ENCODE measurements around the gene SUCLA2. TPM values are rescaled to one million over a fixed set of nuclear protein-coding genes. Genes with fewer than 3 reads are reported as not detected.

SUCLA2 gene
- total RNA-seq, 1 donor from 2014 or later, result 51.9 TPM

DNA sequence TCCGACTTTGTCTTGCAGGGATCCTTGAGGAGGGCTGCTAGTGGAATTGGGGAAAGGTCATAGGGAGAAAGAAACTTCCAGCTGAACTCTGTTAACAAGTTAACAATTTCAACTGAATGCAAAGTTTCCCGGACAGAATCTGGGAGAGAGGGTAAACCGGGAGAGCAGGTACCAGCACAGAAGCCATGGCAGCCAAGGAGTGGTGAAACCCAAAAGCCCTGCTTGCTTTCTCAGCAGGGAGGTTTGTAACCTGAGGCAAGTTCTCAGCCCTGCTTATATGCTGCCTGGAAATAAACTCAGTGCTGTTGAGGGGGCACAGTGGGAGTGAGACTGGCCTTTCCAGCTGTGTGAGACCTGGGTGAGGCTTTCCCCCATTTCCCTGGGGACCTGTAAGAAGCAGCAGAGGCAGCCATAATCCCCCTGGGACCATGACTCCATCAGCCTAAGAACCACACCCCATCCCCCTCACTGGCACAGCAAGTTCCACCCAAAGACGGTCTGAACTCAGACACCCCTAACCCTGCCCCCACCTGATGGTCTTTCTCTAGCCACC, 84.0 kb downstream of the SUCLA2 start:
- H3K27me3 Mint-ChIP-seq, result no peaks in the 10 kb centered on the region
- no peak for DNase-seq (ENCODE audit: extremely low spot score, unreplicated experiment)
- H3K4me3 Mint-ChIP-seq, result no peak overlapping the region
- TF ChIP-seq, protein P1, sequence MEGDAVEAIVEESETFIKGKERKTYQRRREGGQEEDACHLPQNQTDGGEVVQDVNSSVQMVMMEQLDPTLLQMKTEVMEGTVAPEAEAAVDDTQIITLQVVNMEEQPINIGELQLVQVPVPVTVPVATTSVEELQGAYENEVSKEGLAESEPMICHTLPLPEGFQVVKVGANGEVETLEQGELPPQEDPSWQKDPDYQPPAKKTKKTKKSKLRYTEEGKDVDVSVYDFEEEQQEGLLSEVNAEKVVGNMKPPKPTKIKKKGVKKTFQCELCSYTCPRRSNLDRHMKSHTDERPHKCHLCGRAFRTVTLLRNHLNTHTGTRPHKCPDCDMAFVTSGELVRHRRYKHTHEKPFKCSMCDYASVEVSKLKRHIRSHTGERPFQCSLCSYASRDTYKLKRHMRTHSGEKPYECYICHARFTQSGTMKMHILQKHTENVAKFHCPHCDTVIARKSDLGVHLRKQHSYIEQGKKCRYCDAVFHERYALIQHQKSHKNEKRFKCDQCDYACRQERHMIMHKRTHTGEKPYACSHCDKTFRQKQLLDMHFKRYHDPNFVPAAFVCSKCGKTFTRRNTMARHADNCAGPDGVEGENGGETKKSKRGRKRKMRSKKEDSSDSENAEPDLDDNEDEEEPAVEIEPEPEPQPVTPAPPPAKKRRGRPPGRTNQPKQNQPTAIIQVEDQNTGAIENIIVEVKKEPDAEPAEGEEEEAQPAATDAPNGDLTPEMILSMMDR (conservative IDR thresholded peaks at IDR 0.05), result no peak
- H3K4me1 Mint-ChIP-seq (ENCODE audit: unreplicated experiment), result no peaks in the 10 kb centered on the region
- H3K9me3 Mint-ChIP-seq, result peaks cover 13% of the 10 kb centered on the region
- H3K36me3 Mint-ChIP-seq, result no peaks in the 10 kb centered on the region
- H3K27ac Mint-ChIP-seq, result no peak overlapping the region

DNA sequence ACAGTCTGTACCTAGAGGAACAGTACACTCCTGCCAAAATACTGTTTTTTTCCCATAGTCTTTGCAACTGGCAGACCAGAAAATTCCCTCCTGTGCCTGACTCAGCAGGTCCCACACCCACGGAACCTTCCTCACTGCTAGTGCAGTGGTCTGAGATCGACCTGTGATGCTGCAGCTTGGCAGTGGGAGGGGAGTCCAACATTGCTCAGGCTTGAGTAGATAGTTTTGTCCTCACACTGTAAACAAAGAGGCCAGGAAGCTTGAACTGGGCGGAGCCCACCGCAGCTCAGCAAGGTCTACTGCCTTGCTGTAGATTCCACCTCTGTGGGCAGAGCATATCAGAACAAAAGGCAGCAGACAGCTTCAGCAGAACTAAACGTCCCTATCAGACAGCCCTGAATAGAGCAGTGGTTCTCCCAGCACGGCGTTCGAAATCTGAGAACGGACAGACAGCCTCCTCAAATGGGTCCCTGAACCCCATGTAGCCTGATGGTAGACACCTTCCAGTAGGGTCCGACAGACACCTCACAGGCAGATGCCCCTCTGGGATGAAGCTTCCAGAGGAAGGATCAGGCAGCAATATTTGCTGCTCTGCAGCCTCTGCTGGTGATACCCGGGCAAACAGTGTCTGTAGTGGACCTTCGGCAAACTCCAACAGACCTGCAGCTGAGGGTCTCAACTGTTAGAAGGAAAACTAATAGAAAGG, 92.7 kb downstream of the SUCLA2 start:
- no peaks in the 10 kb centered on the region for H3K36me3 Mint-ChIP-seq
- no peak overlapping the region for H3K4me3 Mint-ChIP-seq
- DNase-seq (ENCODE audit: extremely low spot score, unreplicated experiment), result no peak
- TF ChIP-seq, protein P1 (conservative IDR thresholded peaks at IDR 0.05), result no peak
- no peak overlapping the region for H3K27ac Mint-ChIP-seq
- H3K4me1 Mint-ChIP-seq (ENCODE audit: unreplicated experiment), result no peaks in the 10 kb centered on the region
- H3K9me3 Mint-ChIP-seq, result peaks cover 4% of the 10 kb centered on the region
- H3K27me3 Mint-ChIP-seq, result no peaks in the 10 kb centered on the region

DNA sequence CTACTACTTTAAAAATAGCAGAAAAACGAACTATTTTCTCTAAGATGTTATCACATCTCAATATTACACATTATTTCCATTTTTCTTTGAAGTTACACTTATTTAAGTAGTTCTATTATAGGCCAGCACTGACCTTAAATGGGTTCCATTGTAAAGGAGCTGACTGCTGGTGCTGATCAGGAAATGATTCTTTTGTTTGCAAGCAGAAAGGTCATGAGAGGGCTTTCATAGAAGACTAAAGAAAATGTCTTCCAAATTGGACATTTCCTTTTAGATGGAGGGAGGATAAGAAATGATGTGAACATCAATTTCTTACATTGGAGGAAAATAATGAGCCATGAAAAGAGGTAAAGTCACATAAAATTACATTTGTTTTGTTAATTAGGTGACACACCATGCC, 96.2 kb downstream of the SUCLA2 start:
- H3K27ac Mint-ChIP-seq, result no peak overlapping the region
- H3K36me3 Mint-ChIP-seq, result no peaks in the 10 kb centered on the region
- H3K27me3 Mint-ChIP-seq, result no peaks in the 10 kb centered on the region
- no peak overlapping the region for H3K4me3 Mint-ChIP-seq
- DNase-seq (ENCODE audit: extremely low spot score, unreplicated experiment), result no peak
- TF ChIP-seq, protein P1 (conservative IDR thresholded peaks at IDR 0.05), result no peak
- no peaks in the 10 kb centered on the region for H3K9me3 Mint-ChIP-seq
- peaks cover 4% of the 10 kb centered on the region for H3K4me1 Mint-ChIP-seq (ENCODE audit: unreplicated experiment)

- DNase-seq (ENCODE audit: extremely low spot score, unreplicated experiment), result no peak
- no peak overlapping the region for H3K27ac Mint-ChIP-seq
- H3K27me3 Mint-ChIP-seq, result no peaks in the 10 kb centered on the region
- peaks cover 4% of the 10 kb centered on the region for H3K4me1 Mint-ChIP-seq (ENCODE audit: unreplicated experiment)
- no peaks in the 10 kb centered on the region for H3K36me3 Mint-ChIP-seq
- no peaks in the 10 kb centered on the region for H3K9me3 Mint-ChIP-seq
- TF ChIP-seq, protein P1 (conservative IDR thresholded peaks at IDR 0.05), result no peak
- no peak overlapping the region for H3K4me3 Mint-ChIP-seq
Observed at GRCh38 chr13:47904241-47904640, 96.8 kb downstream of the SUCLA2 start.

DNA sequence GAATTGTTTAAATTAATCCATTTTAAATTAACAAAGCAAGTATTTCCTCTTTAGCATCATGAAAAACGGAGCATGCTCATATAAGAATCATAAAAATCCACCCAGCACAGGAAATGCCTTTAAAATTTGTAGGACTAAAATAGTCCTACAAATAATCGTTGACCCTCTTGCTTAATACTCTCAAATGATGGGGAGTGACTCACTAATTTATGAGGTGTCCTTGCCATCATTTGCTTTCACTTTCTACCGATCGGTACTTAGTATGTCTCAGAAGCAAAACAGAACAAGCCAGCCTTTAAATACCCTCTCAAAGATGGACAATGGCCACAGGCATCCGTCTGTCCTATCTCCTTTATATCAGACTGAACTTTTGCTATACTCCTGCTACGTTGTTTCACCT, 97.2 kb downstream of the SUCLA2 start:
- Mint-ChIP-seq H3K9me3 (no peaks in the 10 kb centered on the region), H3K36me3 (no peaks in the 10 kb centered on the region), H3K27me3 (no peaks in the 10 kb centered on the region), H3K4me1 (ENCODE audit: unreplicated experiment) (peaks cover 4% of the 10 kb centered on the region), H3K4me3 (no peak overlapping the region), H3K27ac (no peak overlapping the region)
- no peak for DNase-seq (ENCODE audit: extremely low spot score, unreplicated experiment)
- TF ChIP-seq, protein P1 (conservative IDR thresholded peaks at IDR 0.05), result no peak
